Keratinocyte (primary cell): ENCODE data around the gene GMEB2.

Experiments
- CTCF ChIP-seq, 3 experiments: IDR thresholded peaks in 1 of 3; conservative IDR thresholded peaks in 1 of 3; optimal IDR thresholded peaks in 1 of 3; 2 replicates in 2 of 3; 3 replicates in 1 of 3; pipeline versions ENCODE3 to v1.5.1; 2011; ENCODE audit warnings: low read length in 3 of 3, mild to moderate bottlenecking in 3 of 3, moderate library complexity in 2 of 3, control low read depth in 1 of 3, inconsistent platforms in 1 of 3; ENCODE audit not compliant: insufficient read depth in 2 of 3; ENCODE audit errors: extremely low read depth in 1 of 3
- EZH2 ChIP-seq: IDR thresholded peaks from one replicate; pipeline ENCODE4 v1.6.1; 2012; ENCODE audit warnings: inconsistent platforms, mild to moderate bottlenecking, low read length, moderate library complexity

GRCh38 chr20:63640086-63640485, 13.2 kb upstream of the GMEB2 start:
- TF ChIP-seq CTCF (optimal IDR thresholded peaks at IDR 0.05 in 1 of 3, IDR thresholded peaks at IDR 0.05 in 1 of 3, conservative IDR thresholded peaks at IDR 0.05 in 1 of 3; ENCODE audit: extremely low read depth in 1 of 3, insufficient read depth in 2 of 3, low read length in 3 of 3) (no peak), EZH2 (no peak)
